Measurements from ENCODE around the gene OPN1MW3. TPM values are rescaled to one million over a fixed set of nuclear protein-coding genes. Genes with fewer than 3 reads are reported as not detected.
"Not testable (repeated sequence)": the region's sequence is repeated elsewhere in the genome, so short reads cannot be mapped to it uniquely, and the experiment has no call there.

OPN1MW3 gene
- total and polyA plus RNA-seq, 4 experiments from 2014 or later, result not detected

- POLR2A ChIA-PET (ENCODE audit: partially characterized antibody), result not testable (repeated sequence)
These were observed 11.9 kb downstream of the OPN1MW3 start for GRCh38 chrX:154269245-154269644.

GRCh38 chrX:154284489-154285338 lies 27.3 kb downstream of the OPN1MW3 start:
- H3K36me3 Mint-ChIP-seq; H3K4me3 ChIP-seq (ENCODE audit: low read length in 2 of 2); H3K27me3 ChIP-seq (ENCODE audit: insufficient read depth, low read length); H3K4me1 ChIP-seq (ENCODE audit: insufficient read depth, low read length); H3K4me1 Mint-ChIP-seq; intact Hi-C loops (cut with micrococcal nuclease); DNase-seq; H3K27ac Mint-ChIP-seq; H3K27me3 Mint-ChIP-seq; H3K36me3 ChIP-seq (ENCODE audit: insufficient read depth, low read length); POLR2A ChIA-PET (ENCODE audit: partially characterized antibody); H3K9me3 Mint-ChIP-seq; CTCF ChIA-PET (ENCODE audit: partially characterized antibody); H3K9me3 ChIP-seq (ENCODE audit: control insufficient read depth in 1 of 2, low read length in 2 of 2); H3K27ac ChIP-seq (ENCODE audit: low read depth, low read length); H3K4me3 Mint-ChIP-seq: not testable (repeated sequence)

More at GRCh38 chrX:154269245-154269644, 11.9 kb downstream of the OPN1MW3 start:
- H3K4me3 ChIP-seq (ENCODE audit: low read length in 2 of 2); H3K36me3 ChIP-seq (ENCODE audit: insufficient read depth, low read length); intact Hi-C loops (cut with micrococcal nuclease); H3K9me3 ChIP-seq (ENCODE audit: control insufficient read depth in 1 of 2, low read length in 2 of 2); H3K27ac Mint-ChIP-seq; H3K4me3 Mint-ChIP-seq; H3K36me3 Mint-ChIP-seq; H3K9me3 Mint-ChIP-seq; H3K27ac ChIP-seq (ENCODE audit: low read depth, low read length); H3K27me3 Mint-ChIP-seq; CTCF ChIA-PET (ENCODE audit: partially characterized antibody); H3K4me1 ChIP-seq (ENCODE audit: insufficient read depth, low read length); H3K27me3 ChIP-seq (ENCODE audit: insufficient read depth, low read length); DNase-seq; H3K4me1 Mint-ChIP-seq: not testable (repeated sequence)

DNA sequence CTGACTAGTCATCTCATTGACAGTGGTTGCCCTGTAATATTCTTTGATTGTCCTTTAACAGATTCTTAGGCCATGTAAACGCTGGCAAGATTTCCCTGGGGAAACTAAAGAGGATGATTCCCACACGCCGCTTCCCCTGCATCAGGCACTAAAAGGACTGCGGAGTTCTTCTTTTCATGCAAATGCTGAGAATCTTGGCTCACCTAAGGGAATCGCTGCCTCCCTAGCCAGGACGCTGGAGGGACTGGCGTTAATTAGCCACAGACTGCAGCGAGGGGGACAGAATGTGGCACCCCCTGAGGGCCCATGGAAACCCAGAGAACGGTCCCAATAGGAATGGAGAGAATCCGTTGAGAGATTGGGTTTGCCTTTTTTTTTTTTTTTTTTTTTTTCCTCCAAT lies 29.0 kb downstream of the OPN1MW3 start:
- H3K4me1 Mint-ChIP-seq; H3K36me3 Mint-ChIP-seq; H3K9me3 ChIP-seq (ENCODE audit: control insufficient read depth in 1 of 2, low read length in 2 of 2); H3K36me3 ChIP-seq (ENCODE audit: insufficient read depth, low read length); H3K27me3 Mint-ChIP-seq; H3K27ac Mint-ChIP-seq; POLR2A ChIA-PET (ENCODE audit: partially characterized antibody); H3K4me3 ChIP-seq (ENCODE audit: low read length in 2 of 2); intact Hi-C loops (cut with micrococcal nuclease); H3K4me3 Mint-ChIP-seq; H3K27ac ChIP-seq (ENCODE audit: low read depth, low read length); H3K9me3 Mint-ChIP-seq; CTCF ChIA-PET (ENCODE audit: partially characterized antibody); DNase-seq; H3K27me3 ChIP-seq (ENCODE audit: insufficient read depth, low read length); H3K4me1 ChIP-seq (ENCODE audit: insufficient read depth, low read length): not testable (repeated sequence)

GRCh38 chrX:154294791-154295574 lies 37.6 kb downstream of the OPN1MW3 start, which contains the start of gene TEX28:
TEX28 (minus strand) TSS chrX:154295124; CDS start chrX:154292117, 3,007 bp downstream.
- Histone ChIP-seq H3K4me1 (ENCODE audit: insufficient read depth, low read length) (peaks cover 5% of the 10 kb centered on the region), H3K27ac (ENCODE audit: low read depth, low read length) (no peak within 1 kb of the TSS), H3K9me3 (ENCODE audit: control insufficient read depth in 1 of 2, low read length in 2 of 2) (no peaks in the 10 kb centered on the region), H3K4me3 (ENCODE audit: low read length in 2 of 2) (no peak within 1 kb of the TSS), H3K36me3 (ENCODE audit: insufficient read depth, low read length) (no peaks in the 10 kb centered on the region), H3K27me3 (ENCODE audit: insufficient read depth, low read length) (no peaks in the 10 kb centered on the region)
- no peak for DNase-seq
- Mint-ChIP-seq H3K36me3 (no peaks in the 10 kb centered on the region), H3K27ac (peak within 1 kb of the TSS in 1 of 7 donors; percentile 30), H3K4me1 (peaks cover 0 to 2% (median under 1%) of the 10 kb centered on the region in 4 donors), H3K9me3 (no peaks in the 10 kb centered on the region), H3K27me3 (no peaks in the 10 kb centered on the region), H3K4me3 (no peak within 1 kb of the TSS)
- intact Hi-C loops (cut with micrococcal nuclease), result no loop called here
- ChIA-PET CTCF (ENCODE audit: partially characterized antibody) (interaction anchor here (1.4 kb wide), 1 partner anchor 158 kb away, joined by 3 read pairs; no protein-coding TSS in a partner anchor), POLR2A (ENCODE audit: partially characterized antibody) (no interaction called here)

DNA sequence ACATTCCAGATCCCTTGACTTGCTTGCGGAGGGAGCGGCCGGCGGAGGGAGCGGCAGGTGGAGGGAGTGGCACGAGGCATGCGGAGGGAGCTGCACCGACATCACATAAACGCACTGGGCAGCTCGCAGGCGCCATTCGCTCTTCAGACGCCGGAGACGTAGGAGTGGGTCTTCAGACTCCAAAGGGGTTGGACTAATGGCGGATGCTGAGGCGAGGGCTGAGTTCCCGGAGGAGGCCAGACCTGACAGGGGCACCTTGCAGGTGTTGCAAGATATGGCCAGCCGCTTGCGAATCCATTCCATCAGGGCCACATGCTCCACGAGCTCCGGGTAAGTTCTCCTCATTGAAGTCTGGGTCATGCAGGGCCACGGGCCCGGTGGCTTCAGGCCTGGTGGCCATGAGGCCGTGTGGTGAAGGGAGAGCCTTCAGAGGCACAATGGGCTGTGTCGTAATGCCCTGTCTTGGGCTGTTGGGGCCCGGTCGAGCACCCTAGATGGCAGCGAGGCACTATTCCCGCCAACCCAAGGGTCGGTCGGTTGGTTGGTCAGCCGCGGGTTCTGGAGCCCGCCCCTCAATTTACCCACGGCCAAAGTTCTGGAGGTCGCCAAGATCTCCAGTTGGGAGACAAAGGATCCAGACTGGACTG lies 38.4 kb downstream of the OPN1MW3 start, which contains the start of gene TKTL1:
Gene TKTL1, plus strand, starts transcription at position 132 of the 647 bp plus-strand sequence. Its CDS starts 65 bp downstream, at position 197.
- Histone ChIP-seq H3K4me1 (ENCODE audit: insufficient read depth, low read length) (peaks cover 5% of the 10 kb centered on the region), H3K27me3 (ENCODE audit: insufficient read depth, low read length) (no peaks in the 10 kb centered on the region), H3K36me3 (ENCODE audit: insufficient read depth, low read length) (no peaks in the 10 kb centered on the region), H3K4me3 (ENCODE audit: low read length in 2 of 2) (no peak within 1 kb of the TSS), H3K9me3 (ENCODE audit: control insufficient read depth in 1 of 2, low read length in 2 of 2) (no peaks in the 10 kb centered on the region), H3K27ac (ENCODE audit: low read depth, low read length) (no peak within 1 kb of the TSS)
- H3K27me3 Mint-ChIP-seq, result no peaks in the 10 kb centered on the region
- peaks cover 0 to 3% (median under 1%) of the 10 kb centered on the region in 4 donors for H3K4me1 Mint-ChIP-seq
- intact Hi-C loops (cut with micrococcal nuclease), result no loop called here
- DNase-seq, result no peak
- no peak within 1 kb of the TSS for H3K4me3 Mint-ChIP-seq
- ChIA-PET POLR2A (ENCODE audit: partially characterized antibody) (no interaction called here), CTCF (ENCODE audit: partially characterized antibody) (no interaction called here)
- peak within 1 kb of the TSS in 1 of 7 donors; percentile 30 for H3K27ac Mint-ChIP-seq
- H3K36me3 Mint-ChIP-seq, result no peaks in the 10 kb centered on the region
- H3K9me3 Mint-ChIP-seq, result no peaks in the 10 kb centered on the region

- Mint-ChIP-seq H3K4me1 (peaks cover 0 to 3% (median under 1%) of the 10 kb centered on the region in 4 donors), H3K27me3 (no peaks in the 10 kb centered on the region), H3K27ac (no peak overlapping the region), H3K4me3 (no peak overlapping the region), H3K36me3 (no peaks in the 10 kb centered on the region), H3K9me3 (no peaks in the 10 kb centered on the region)
- Histone ChIP-seq H3K4me1 (ENCODE audit: insufficient read depth, low read length) (peaks cover 5% of the 10 kb centered on the region), H3K27ac (ENCODE audit: low read depth, low read length) (no peak overlapping the region), H3K36me3 (ENCODE audit: insufficient read depth, low read length) (no peaks in the 10 kb centered on the region), H3K4me3 (ENCODE audit: low read length in 2 of 2) (no peak overlapping the region), H3K9me3 (ENCODE audit: control insufficient read depth in 1 of 2, low read length in 2 of 2) (no peaks in the 10 kb centered on the region), H3K27me3 (ENCODE audit: insufficient read depth, low read length) (no peaks in the 10 kb centered on the region)
- POLR2A ChIA-PET (ENCODE audit: partially characterized antibody), result no interaction called here
- no peak for DNase-seq
- intact Hi-C loops (cut with micrococcal nuclease), result no loop called here
- CTCF ChIA-PET (ENCODE audit: partially characterized antibody), result no interaction called here
These were observed 39.3 kb downstream of the OPN1MW3 start for GRCh38 chrX:154296731-154297130.

DNA sequence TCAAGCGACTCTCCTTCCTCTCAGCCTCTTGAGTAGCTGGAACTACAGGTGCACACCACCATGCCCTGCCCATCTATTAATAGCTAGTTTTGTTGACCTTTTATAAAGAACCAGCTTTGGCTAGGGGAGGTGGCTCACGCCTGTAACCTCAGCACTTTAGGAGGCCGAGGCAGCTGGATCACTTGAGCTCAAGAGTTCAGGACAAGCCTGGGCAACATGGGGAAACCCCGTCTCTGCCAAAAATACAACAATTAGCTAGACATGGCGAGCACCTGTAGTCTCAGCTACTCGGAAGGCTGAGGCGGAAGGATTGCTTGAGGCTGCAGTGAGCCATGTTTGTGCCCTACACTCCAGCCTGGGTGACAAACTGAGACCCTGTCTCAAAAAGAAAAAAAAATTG lies 40.9 kb downstream of the OPN1MW3 start:
- Mint-ChIP-seq H3K27me3 (no peaks in the 10 kb centered on the region), H3K4me1 (peaks cover 0 to 3% (median under 1%) of the 10 kb centered on the region in 4 donors), H3K4me3 (no peak overlapping the region), H3K27ac (no peak overlapping the region), H3K9me3 (no peaks in the 10 kb centered on the region), H3K36me3 (no peaks in the 10 kb centered on the region)
- CTCF ChIA-PET (ENCODE audit: partially characterized antibody), result interaction anchor here (1.5 kb wide), 1 partner anchor 10 kb away, joined by 7 read pairs; no protein-coding TSS in a partner anchor
- H3K9me3 ChIP-seq (ENCODE audit: control insufficient read depth in 1 of 2, low read length in 2 of 2), result no peaks in the 10 kb centered on the region
- H3K27ac ChIP-seq (ENCODE audit: low read depth, low read length), result no peak overlapping the region
- POLR2A ChIA-PET (ENCODE audit: partially characterized antibody), result interaction anchor here (0.9 to 1.1 kb wide), 2 partner anchors 29 to 249 kb away, joined by 3 read pairs; partner anchors contain the start of gene G6PD
- intact Hi-C loops (cut with micrococcal nuclease), result no loop called here
- H3K4me1 ChIP-seq (ENCODE audit: insufficient read depth, low read length), result peaks cover 5% of the 10 kb centered on the region
- no peaks in the 10 kb centered on the region for H3K36me3 ChIP-seq (ENCODE audit: insufficient read depth, low read length)
- no peak for DNase-seq
- H3K4me3 ChIP-seq (ENCODE audit: low read length in 2 of 2), result no peak overlapping the region
- no peaks in the 10 kb centered on the region for H3K27me3 ChIP-seq (ENCODE audit: insufficient read depth, low read length)
